BLaER1 (cell line): ENCODE results near the gene ARHGEF16.

Experiments
- H3K27ac ChIP-seq: shearing (Covaris generic); formaldehyde crosslinking; 2 replicates; pipeline ENCODE4 v1.8.1; 2022
- H3K27me3 ChIP-seq: shearing (Covaris generic); formaldehyde crosslinking; 2 replicates; pipeline ENCODE4 v1.8.1; 2022
- H3K36me3 ChIP-seq: shearing (Covaris generic); formaldehyde crosslinking; 2 replicates; pipeline ENCODE4 v1.8.1; 2022
- H3K4me1 ChIP-seq: shearing (Covaris generic); formaldehyde crosslinking; 2 replicates; pipeline ENCODE4 v1.8.1; 2022
- H3K4me2 ChIP-seq: shearing (Covaris generic); formaldehyde crosslinking; 2 replicates; pipeline ENCODE4 v1.8.1; 2022
- H3K4me3 ChIP-seq: shearing (Covaris generic); formaldehyde crosslinking; 2 replicates; pipeline ENCODE4 v1.8.1; 2022
- H3K9ac ChIP-seq: shearing (Covaris generic); formaldehyde crosslinking; 2 replicates; pipeline ENCODE4 v1.8.1; 2022
- H3K9me3 ChIP-seq: shearing (Covaris generic); formaldehyde crosslinking; 2 replicates; pipeline ENCODE4 v1.8.1; 2022
- H4K20me1 ChIP-seq: shearing (Covaris generic); formaldehyde crosslinking; 2 replicates; pipeline ENCODE4 v1.8.1; 2022
- Cebpa-rat ChIP-seq: shearing (Covaris generic); IDR thresholded peaks from 2 replicates; pipeline ENCODE4 v1.8.1; 2022

Gene ARHGEF16

DNA sequence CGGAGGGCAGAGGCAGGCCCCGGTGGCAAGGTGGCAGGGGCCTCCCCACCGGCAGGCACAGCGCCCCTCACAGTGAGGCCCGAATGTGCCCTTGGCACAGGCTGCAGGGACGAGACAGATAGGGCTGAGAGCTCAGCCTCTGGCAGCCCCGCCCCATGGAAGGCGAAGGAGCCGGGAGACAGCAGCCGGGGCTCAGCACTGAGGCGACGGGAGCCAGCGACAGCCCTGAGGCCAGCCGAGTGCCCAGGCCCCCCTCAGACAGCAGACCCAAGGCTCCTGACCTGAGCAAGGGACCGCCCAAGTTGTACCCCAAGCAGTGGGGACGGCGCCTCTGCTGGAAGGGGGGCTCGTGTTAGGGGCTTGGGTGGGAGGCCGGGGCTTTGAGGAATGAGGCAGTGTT, 43.1 kb downstream of the ARHGEF16 start:
- Histone ChIP-seq H3K9ac (no peak overlapping the region), H3K9me3 (no peaks in the 10 kb centered on the region), H3K4me1 (peaks cover 85% of the 10 kb centered on the region), H3K27ac (peak overlapping the region; percentile 8; the same call in 1 of the 2 replicates), H3K36me3 (peaks cover 37% of the 10 kb centered on the region), H4K20me1 (peaks cover 100% of the 10 kb centered on the region), H3K4me3 (no peak overlapping the region), H3K4me2 (peak overlapping the region; percentile 71), H3K27me3 (no peaks in the 10 kb centered on the region)
- TF ChIP-seq Cebpa-rat, result no peak

DNA sequence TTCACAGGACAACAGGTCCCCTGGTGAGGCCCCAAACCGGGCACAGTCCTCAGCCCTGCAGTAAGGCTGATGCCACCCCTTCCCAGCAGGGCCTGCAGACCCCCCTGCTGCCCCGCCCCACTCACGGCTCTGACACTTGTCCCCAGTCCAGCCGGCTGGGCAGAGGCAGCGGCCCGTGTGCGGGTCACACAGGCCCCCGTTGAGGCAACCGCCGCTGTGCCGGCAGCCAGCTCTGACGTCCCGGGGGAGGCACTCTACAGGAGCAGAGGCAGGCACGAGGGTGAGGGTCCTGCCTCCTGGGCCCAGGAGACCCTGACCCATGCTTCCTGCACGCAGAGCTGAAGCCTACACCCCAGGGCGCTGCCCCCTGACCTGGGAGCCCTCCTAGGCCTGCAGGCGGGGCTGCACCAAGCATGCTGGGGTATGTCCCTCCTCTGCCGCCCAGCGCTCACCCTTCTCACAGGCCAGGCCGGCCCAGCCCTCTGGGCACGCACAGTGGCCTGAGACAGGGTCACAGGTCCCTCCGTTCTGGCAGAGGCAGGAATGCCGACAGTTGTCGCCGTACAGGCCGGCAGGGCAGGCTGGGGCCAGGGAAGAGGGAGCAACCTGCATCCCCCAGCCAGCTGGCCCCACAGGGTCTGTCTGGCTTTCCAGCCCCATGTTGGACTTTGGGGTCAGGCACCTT, 43.9 kb downstream of the ARHGEF16 start:
- Histone ChIP-seq H4K20me1 (peaks cover 100% of the 10 kb centered on the region), H3K36me3 (peaks cover 36% of the 10 kb centered on the region), H3K9ac (0 out of 2 replicates have a peak overlapping the region, but pooled peaks have one; percentile 5), H3K27me3 (no peaks in the 10 kb centered on the region), H3K9me3 (no peaks in the 10 kb centered on the region), H3K4me2 (peak overlapping the region; percentile 71), H3K27ac (0 out of 2 replicates have a peak overlapping the region, but pooled peaks have one; percentile 8), H3K4me1 (peaks cover 94% of the 10 kb centered on the region), H3K4me3 (no peak overlapping the region)
- TF ChIP-seq Cebpa-rat, result no peak

DNA sequence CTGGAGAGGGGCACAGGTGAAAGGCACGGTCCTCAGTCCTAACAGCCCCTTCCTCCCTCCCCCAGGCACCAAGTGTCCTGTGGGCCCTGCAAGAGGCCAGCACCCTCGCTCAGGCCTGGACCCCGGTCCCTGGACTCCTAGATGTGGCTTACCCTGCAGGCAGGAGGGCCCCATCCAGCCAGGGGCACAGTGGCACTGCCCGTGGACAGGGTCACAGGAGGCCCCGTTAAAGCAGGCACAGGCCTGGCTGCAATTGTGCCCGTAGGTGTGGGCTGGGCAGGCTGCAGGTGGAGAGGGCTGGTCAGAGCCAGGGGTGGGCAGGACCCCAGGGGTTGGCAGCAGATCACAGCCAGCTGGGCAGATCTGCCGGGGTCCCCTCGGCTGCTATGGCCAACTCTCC, 44.5 kb downstream of the ARHGEF16 start:
- Histone ChIP-seq H3K4me2 (peak overlapping the region; percentile 71), H3K27me3 (no peaks in the 10 kb centered on the region), H3K4me1 (peaks cover 92% of the 10 kb centered on the region), H3K9ac (no peak overlapping the region), H3K36me3 (peaks cover 30% of the 10 kb centered on the region), H3K9me3 (no peaks in the 10 kb centered on the region), H3K27ac (0 out of 2 replicates have a peak overlapping the region, but pooled peaks have one; percentile 8), H3K4me3 (no peak overlapping the region), H4K20me1 (peaks cover 99% of the 10 kb centered on the region)
- no peak for TF ChIP-seq Cebpa-rat

DNA sequence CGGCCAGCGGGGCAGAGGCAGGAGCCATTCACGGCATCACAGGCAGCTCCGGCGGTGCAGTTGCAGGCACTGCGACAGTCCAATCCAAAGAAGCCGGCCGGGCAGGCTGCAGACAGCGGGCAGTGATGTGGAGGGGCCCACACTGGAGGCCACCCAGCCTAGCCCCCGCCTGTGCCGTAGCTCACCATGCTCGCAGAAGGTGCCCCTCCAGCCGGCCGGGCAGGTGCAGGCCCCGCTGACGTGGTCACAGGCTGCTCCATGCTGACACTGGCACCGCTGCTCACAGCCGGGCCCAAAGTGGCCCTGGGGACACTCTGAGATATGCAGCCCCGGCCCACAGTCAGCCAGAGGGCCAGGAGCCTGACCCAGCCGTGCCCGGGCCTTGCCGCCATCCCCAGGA, 45.1 kb downstream of the ARHGEF16 start:
- Histone ChIP-seq H3K4me2 (no peak overlapping the region), H3K27me3 (no peaks in the 10 kb centered on the region), H3K4me3 (no peak overlapping the region), H4K20me1 (peaks cover 99% of the 10 kb centered on the region), H3K9ac (no peak overlapping the region), H3K9me3 (no peaks in the 10 kb centered on the region), H3K36me3 (peaks cover 36% of the 10 kb centered on the region), H3K27ac (no peak overlapping the region), H3K4me1 (peaks cover 85% of the 10 kb centered on the region)
- no peak for TF ChIP-seq Cebpa-rat

DNA sequence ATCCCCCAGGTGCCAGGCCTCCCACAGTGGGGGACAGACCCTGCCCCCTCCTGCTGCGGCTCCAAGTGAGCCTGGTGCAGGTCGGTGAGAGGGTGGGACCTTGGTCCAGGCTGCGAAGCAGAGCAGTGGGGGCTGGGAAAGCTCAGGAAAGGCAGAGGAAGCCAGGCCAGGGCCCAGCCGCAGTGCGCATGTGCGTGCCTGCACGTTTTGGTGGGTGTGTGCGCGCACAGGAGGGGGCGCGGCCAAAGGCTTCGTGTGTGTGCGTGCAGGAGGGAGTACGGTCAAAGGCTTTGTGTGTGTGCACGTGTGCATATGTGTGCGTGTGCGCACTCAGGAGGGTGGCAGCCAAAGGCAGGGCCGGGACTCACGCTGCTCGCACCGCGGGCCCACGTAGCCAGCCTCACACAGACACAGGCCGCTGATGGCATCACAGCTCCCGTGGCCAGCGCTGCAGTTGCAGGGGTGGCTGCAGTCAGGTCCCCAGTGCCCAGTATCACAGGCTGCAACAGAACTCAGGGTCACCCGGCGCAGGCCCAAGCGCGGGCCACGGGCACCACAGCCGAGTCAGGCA, 45.9 kb downstream of the ARHGEF16 start:
- H4K20me1 ChIP-seq, result peaks cover 99% of the 10 kb centered on the region

DNA sequence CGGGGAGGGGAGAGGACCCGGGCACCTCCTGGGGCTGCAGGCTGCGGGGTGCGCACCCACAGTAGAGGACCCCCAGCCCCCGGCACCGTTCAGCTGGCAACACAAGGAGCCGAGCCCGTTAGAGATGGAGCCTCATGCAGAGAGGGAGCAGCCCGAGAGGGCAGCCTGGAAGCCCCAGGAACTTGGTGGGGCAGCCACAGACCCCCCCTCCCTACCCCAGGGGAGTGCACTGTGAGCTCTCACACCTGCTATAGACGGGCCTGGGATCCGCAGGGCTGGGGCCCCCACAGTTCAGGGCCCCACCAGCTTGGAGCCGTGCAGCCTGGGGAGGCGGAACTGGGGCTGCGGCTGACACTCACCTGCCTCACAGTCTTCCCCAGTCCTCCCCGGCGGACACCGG, 47.0 kb downstream of the ARHGEF16 start:
- Histone ChIP-seq H3K4me3 (no peak overlapping the region), H3K4me2 (peak overlapping the region; percentile 60), H3K36me3 (peaks cover 37% of the 10 kb centered on the region), H3K27me3 (no peaks in the 10 kb centered on the region), H3K9me3 (no peaks in the 10 kb centered on the region), H3K4me1 (peaks cover 67% of the 10 kb centered on the region), H4K20me1 (peaks cover 99% of the 10 kb centered on the region), H3K27ac (no peak overlapping the region), H3K9ac (no peak overlapping the region)
- TF ChIP-seq Cebpa-rat, result no peak

More for the DNA sequence above, 45.9 kb downstream of the ARHGEF16 start:
- Histone ChIP-seq H3K27ac (no peak overlapping the region), H3K9ac (no peak overlapping the region), H3K4me1 (peaks cover 78% of the 10 kb centered on the region), H3K4me2 (no peak overlapping the region; the same call in 1 of the 2 replicates), H3K4me3 (no peak overlapping the region), H3K27me3 (no peaks in the 10 kb centered on the region), H3K9me3 (no peaks in the 10 kb centered on the region), H3K36me3 (peaks cover 37% of the 10 kb centered on the region)
- no peak for TF ChIP-seq Cebpa-rat

DNA sequence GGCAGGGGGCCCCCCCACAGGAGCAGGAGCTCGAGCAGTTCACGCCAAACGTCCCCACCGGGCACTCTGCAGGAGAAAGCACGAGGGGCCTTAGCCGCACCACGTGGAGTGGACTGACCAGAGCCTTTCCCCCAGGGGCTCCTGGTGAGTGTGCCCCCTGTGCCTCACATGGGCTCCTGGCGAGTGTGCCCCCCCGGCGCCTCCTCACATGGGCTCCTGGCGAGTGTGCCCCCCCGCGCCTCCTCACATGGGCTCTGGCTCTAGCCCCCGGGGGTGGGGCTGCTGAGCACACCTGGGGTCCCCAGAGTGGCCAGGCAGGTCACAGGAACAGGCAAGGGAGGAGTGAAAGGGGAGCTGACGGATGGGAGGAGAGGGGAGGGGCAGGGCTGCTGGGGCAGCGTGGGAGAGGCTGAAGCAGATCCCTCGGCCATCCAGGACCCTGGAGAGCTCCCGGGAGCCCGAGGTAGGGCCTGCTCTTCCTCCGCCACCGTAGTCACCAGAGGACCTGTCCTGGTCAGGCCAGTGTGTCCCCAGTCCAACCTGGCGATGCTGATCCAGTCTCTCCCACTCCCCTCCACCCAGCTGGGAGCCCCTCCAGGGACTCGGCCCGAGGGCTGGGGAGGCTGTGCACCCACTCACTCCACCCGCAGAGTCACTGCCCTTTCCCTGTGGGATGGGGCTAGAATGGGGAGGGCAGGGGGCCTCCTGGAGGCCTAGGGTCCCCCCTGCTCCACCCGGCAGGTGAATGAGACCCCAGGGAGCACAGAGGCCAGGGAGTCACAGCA, 47.6 kb downstream of the ARHGEF16 start:
- H3K4me3 ChIP-seq, result no peak overlapping the region
- H3K27ac ChIP-seq, result no peak overlapping the region
- peaks cover 99% of the 10 kb centered on the region for H4K20me1 ChIP-seq
- H3K36me3 ChIP-seq, result peaks cover 39% of the 10 kb centered on the region
- no peaks in the 10 kb centered on the region for H3K9me3 ChIP-seq
- H3K9ac ChIP-seq, result no peak overlapping the region
- TF ChIP-seq Cebpa-rat, result no peak
- peaks cover 61% of the 10 kb centered on the region for H3K4me1 ChIP-seq
- H3K4me2 ChIP-seq, result peak overlapping the region; percentile 60
- H3K27me3 ChIP-seq, result no peaks in the 10 kb centered on the region

DNA sequence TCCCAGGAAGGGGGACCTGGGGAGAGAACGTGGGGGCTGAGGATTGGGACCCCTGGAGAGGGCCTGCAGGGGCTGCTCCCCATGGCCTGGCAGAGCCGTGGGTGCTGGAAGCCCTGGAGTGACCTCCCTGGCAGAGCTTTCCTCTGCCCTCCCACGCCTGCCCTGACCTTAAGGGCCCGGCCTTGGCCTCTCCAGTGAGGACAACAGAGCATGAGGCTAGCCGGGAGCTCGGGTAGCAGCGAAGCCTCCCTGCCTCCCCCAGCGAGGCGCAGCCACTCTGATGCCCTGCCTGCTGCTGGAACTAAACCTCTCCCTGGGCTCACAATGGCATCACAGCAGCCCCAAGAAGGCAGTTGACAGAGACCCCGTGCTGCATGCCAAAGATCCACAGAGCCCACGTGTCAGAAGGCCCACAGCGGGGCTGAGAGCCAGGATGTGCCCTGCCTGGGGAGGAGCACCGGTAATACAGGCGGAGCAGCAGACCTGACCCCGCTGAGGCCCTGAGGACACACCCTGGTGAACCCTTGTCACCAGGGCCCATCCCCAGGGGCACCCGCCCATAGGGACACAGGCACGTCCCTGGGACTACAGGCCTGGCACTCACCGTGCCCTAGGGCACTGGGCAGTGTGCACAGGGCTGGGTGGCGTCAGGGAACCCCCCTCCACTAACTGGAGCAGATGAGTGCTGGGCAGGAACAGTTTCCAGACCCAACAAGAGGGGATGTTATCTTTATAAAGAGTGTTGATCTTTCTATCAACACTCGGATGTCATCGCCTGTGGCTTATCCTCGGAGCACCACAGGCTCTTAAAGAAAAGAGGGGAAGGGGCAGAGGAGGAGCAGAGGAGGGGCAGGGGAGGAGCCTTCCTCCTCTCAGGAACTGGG, 48.4 kb downstream of the ARHGEF16 start:
- TF ChIP-seq Cebpa-rat, result no peak
- no peaks in the 10 kb centered on the region for H3K9me3 ChIP-seq
- H3K4me1 ChIP-seq, result peaks cover 53% of the 10 kb centered on the region
- H3K4me2 ChIP-seq, result no peak overlapping the region
- H3K27ac ChIP-seq, result no peak overlapping the region
- H3K27me3 ChIP-seq, result no peaks in the 10 kb centered on the region
- H3K9ac ChIP-seq, result no peak overlapping the region
- no peak overlapping the region for H3K4me3 ChIP-seq
- peaks cover 44% of the 10 kb centered on the region for H3K36me3 ChIP-seq
- H4K20me1 ChIP-seq, result peaks cover 99% of the 10 kb centered on the region

DNA sequence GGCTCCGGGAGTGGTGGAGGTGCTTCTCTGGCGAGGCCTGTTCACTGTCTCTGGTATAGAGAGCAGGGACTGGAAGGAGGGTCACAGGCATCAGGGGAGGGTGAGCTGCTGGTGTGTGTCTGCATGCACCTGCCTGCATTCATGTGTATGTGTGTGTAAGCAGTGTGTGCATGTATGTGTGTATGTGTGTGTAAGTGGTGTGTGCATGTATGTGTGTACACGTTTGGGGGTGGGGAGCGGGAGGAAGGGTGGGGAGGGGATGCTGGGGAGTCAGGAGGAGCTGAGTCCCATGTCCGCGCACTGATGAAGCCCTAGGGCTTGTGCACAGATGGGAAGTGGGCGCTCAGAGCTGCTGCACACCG, 49.0 kb downstream of the ARHGEF16 start:
- no peak overlapping the region for H3K27ac ChIP-seq
- no peak for TF ChIP-seq Cebpa-rat
- H3K27me3 ChIP-seq, result no peaks in the 10 kb centered on the region
- H3K9ac ChIP-seq, result no peak overlapping the region
- H4K20me1 ChIP-seq, result peaks cover 99% of the 10 kb centered on the region
- H3K4me1 ChIP-seq, result peaks cover 46% of the 10 kb centered on the region
- peaks cover 47% of the 10 kb centered on the region for H3K36me3 ChIP-seq
- no peak overlapping the region for H3K4me3 ChIP-seq
- no peak overlapping the region for H3K4me2 ChIP-seq
- no peaks in the 10 kb centered on the region for H3K9me3 ChIP-seq
